ENCODE measurements around the gene TGFA. TPM values are rescaled to one million over a fixed set of nuclear protein-coding genes. Genes with fewer than 3 reads are reported as not detected.

TGFA gene
- total and polyA plus RNA-seq, 9 donors, result 0.08 to 8.7 (median 1.2) TPM

GRCh38 chr2:70399046-70399445 is 154.6 kb downstream of the TGFA start:
- intact Hi-C loops (cut with DNase I), result no loop called here
- no peak overlapping the region for H3K4me3 ChIP-seq
- no peak for DNase-seq

More at GRCh38 chr2:70399046-70399445, 154.6 kb downstream of the TGFA start:
- H3K4me1 ChIP-seq (ENCODE audit: insufficient read depth), result no peaks in the 10 kb centered on the region
- WGBS, 3 donors, result 76 to 89% (median 81%) methylated on average over 1 of the region's 1 CpG
- H3K9me3 ChIP-seq, result no peaks in the 10 kb centered on the region
- TF ChIP-seq EP300 (IDR thresholded peaks at IDR 0.05), result no peak
- TF ChIP-seq POLR2A (IDR thresholded peaks at IDR 0.05), result no peak
- TF ChIP-seq CTCF (IDR thresholded peaks at IDR 0.05), result no peak
- H3K27me3 ChIP-seq, result no peaks in the 10 kb centered on the region
- H3K36me3 ChIP-seq, result no peaks in the 10 kb centered on the region
- no peak overlapping the region for H3K27ac ChIP-seq

Other genes starting within 250 kb of the TGFA start
- gene ADD2, start 214.4 kb upstream of the TGFA start, total RNA-seq, result 1 to 10 TPM in 4 of 7 donors, under 1 TPM in 3; 0.38 to 6.2 (median 1.2) TPM
- under 1 TPM; 0.29 to 0.62 TPM for gene ADD2, start 214.4 kb upstream of the TGFA start, polyA plus RNA-seq
- under 1 TPM in 1 of 7 donors, not detected in 6; 0.35 TPM for gene FIGLA, start 236.8 kb upstream of the TGFA start, total RNA-seq
- gene FIGLA, start 236.8 kb upstream of the TGFA start, polyA plus RNA-seq, result 1 to 10 TPM in 1 of 2 donors, not detected in 1; 3.3 TPM